ENCODE data around the gene TLE6. TPM values are rescaled to one million over a fixed set of nuclear protein-coding genes. Genes with fewer than 3 reads are reported as not detected.

The TLE6 gene
- total and polyA plus RNA-seq, 9 donors = 0.41 to 1.2 (median 0.79) TPM

DNA sequence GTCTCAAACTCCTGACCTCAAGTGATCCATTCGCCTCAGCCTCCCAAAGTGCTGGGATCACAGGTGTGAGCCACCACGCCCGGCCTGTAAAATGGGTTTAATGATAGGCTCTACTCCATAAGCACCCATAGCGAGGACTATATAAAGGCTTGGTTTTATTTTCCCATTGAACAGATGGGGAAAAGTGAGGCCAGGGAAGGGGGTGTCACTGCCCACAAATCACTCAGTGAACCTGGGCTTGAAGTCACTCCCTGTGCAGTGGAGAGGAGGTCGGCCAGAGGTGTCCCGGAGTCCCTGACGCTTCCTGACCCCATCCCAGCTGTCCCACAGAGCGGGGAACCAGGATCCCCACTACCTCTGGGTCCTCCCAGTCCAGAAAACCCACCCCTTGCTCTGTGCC lies 36.8 kb downstream of the TLE6 start:
- DNase-seq = no peak
- Histone ChIP-seq H3K4me3 (no peak overlapping the region), H3K4me1 (ENCODE audit: insufficient read depth) (no peaks in the 10 kb centered on the region), H3K27ac (no peak overlapping the region), H3K9me3 (no peaks in the 10 kb centered on the region), H3K27me3 (no peaks in the 10 kb centered on the region), H3K36me3 (no peaks in the 10 kb centered on the region)
- WGBS, 3 donors = 97 to 98% (median 97%) methylated on average over 8 of the region's 8 CpGs
- TF ChIP-seq POLR2A (IDR thresholded peaks at IDR 0.05) (no peak), EP300 (IDR thresholded peaks at IDR 0.05) (no peak)
- TF ChIP-seq, protein P1, sequence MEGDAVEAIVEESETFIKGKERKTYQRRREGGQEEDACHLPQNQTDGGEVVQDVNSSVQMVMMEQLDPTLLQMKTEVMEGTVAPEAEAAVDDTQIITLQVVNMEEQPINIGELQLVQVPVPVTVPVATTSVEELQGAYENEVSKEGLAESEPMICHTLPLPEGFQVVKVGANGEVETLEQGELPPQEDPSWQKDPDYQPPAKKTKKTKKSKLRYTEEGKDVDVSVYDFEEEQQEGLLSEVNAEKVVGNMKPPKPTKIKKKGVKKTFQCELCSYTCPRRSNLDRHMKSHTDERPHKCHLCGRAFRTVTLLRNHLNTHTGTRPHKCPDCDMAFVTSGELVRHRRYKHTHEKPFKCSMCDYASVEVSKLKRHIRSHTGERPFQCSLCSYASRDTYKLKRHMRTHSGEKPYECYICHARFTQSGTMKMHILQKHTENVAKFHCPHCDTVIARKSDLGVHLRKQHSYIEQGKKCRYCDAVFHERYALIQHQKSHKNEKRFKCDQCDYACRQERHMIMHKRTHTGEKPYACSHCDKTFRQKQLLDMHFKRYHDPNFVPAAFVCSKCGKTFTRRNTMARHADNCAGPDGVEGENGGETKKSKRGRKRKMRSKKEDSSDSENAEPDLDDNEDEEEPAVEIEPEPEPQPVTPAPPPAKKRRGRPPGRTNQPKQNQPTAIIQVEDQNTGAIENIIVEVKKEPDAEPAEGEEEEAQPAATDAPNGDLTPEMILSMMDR (IDR thresholded peaks at IDR 0.05) = no peak
- intact Hi-C loops (cut with DNase I) = no loop called here

DNA sequence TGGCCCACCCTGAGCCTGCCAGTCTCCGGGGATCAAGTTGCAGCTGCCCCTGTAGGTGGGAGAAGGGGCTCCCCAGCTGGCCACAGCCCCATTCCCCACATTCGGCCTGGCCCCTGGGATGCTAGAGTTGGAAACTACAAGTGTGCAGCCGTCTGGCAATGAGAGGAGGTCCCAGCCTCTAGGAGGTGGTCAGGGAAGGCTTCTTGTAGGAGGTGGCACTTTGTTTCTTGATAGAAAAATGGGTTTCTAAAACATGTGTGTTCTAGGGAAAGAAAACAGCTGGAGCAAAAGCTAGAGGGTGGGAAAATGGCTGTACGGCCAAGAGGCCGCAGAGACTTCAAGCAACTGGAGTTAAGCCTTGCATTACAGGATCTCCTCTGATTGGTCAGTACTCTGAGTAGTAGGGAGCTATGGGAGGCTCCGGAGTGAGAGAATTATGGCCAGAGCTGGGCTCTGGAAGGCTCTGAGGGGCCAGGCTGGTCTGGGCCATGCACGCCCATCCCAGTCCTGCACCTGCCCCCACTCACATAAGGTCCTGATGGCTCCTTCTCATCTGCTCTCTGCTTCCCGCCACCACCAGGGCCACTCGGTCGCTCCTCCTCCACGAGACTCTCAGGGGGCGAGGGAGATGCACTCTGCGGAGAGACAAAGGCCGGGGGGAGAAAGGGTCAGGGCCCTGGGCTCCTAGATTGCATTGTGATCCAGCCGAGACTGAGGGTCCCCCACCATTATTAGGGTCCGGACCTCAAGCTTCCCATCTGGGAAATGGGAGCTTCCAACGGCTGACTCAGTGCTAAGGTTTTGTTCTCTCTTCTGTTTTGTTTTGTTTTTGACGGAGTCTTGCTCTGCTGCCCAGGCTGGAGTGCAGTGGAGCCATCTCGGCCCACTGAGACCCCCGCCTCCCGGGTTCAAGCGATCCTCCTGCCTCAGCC lies 38.0 kb downstream of the TLE6 start:
- WGBS, 3 donors = 90 to 91% (median 91%) methylated on average over 22 of the region's 22 CpGs
- DNase-seq = no peak
- H3K27ac ChIP-seq = no peak overlapping the region
- intact Hi-C loops (cut with DNase I) = no loop called here
- no peaks in the 10 kb centered on the region for H3K36me3 ChIP-seq
- no peaks in the 10 kb centered on the region for H3K9me3 ChIP-seq
- TF ChIP-seq POLR2A (IDR thresholded peaks at IDR 0.05) = no peak
- TF ChIP-seq, protein P1 (IDR thresholded peaks at IDR 0.05) = no peak
- TF ChIP-seq EP300 (IDR thresholded peaks at IDR 0.05) = no peak
- no peak overlapping the region for H3K4me3 ChIP-seq
- H3K4me1 ChIP-seq (ENCODE audit: insufficient read depth) = no peaks in the 10 kb centered on the region
- H3K27me3 ChIP-seq = no peaks in the 10 kb centered on the region

DNA sequence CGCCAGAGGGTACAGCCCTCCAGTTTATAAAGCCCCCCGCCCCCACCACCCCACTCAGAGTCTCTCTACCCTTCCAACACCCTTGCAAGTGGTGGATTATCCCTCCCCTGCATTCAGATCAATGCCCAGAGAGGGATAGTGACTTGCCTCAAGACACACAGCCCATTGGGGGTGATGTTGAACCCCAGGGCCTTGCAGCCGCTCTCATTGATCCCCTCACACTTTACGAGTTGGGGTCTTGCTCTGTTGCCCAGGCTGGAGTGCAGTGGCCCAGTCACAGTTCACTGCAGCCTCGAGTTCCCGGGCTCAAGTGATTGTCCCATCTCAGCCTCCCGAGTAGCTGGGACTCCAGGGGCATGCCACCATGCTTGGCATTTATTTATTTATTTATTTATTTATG lies 40.6 kb downstream of the TLE6 start:
- H3K36me3 ChIP-seq = no peaks in the 10 kb centered on the region
- no peak overlapping the region for H3K4me3 ChIP-seq
- no peaks in the 10 kb centered on the region for H3K4me1 ChIP-seq (ENCODE audit: insufficient read depth)
- no peak for TF ChIP-seq EP300 (IDR thresholded peaks at IDR 0.05)
- TF ChIP-seq POLR2A (IDR thresholded peaks at IDR 0.05) = no peak
- H3K9me3 ChIP-seq = no peaks in the 10 kb centered on the region
- intact Hi-C loops (cut with DNase I) = no loop called here
- H3K27ac ChIP-seq = no peak overlapping the region
- no peaks in the 10 kb centered on the region for H3K27me3 ChIP-seq
- DNase-seq = no peak
- 93 to 98% (median 97%) methylated on average over 7 of the region's 7 CpGs for WGBS, 3 donors

DNA sequence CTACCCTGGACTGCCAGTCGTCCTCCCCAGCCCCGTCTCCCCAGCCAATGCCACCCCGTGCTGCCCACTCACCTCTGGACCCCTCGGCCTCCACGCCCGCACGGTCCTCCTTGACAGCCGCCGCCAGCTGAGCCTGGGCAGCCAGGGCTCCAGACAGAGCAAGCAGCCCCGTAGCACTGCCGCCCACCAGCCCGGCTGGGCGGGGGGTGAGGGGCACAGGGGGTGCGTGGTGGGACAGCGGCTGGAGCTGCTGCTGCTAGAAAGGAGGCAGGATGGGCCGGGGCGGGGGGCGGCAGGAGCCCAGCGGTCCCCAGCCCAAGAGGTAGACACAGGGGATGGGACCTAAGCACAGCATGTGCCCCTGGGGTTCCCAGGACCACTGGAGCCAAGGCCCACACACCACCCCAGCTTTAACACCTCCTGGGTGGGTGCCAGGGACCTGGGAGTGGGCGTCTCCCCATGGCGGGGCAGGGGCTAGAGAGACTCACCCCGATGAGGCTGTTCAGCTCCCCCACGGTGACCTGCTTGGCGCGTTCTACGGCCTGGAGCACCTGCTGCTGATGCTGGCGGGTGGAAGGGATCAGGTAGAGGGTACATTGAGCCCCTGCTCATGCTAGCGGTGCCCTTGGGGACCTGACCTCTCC lies 42.0 kb downstream of the TLE6 start:
- Histone ChIP-seq H3K36me3 (no peaks in the 10 kb centered on the region), H3K9me3 (no peaks in the 10 kb centered on the region), H3K4me3 (no peak overlapping the region), H3K4me1 (ENCODE audit: insufficient read depth) (no peaks in the 10 kb centered on the region), H3K27me3 (no peaks in the 10 kb centered on the region), H3K27ac (no peak overlapping the region)
- intact Hi-C loops (cut with DNase I) = no loop called here
- DNase-seq = no peak
- no peak for TF ChIP-seq POLR2A (IDR thresholded peaks at IDR 0.05)
- TF ChIP-seq EP300 (IDR thresholded peaks at IDR 0.05) = no peak
- TF ChIP-seq, protein P1 (IDR thresholded peaks at IDR 0.05) = no peak
- 92 to 94% (median 93%) methylated on average over 28 of the region's 28 CpGs for WGBS, 3 donors

All from ovary (tissue), 9 donors.